BLaER1 treated with 17β-estradiol and CSF1 and Interleukin-3, amounts not matched to agents 10 nM and 100 nM (cell line): ENCODE data around the gene RGL1.

Experiments used
- H3K27ac ChIP-seq, 11 experiments: shearing (Covaris generic); formaldehyde crosslinking; 2 replicates each; pipeline ENCODE4 v1.8.1; 2022
- H3K27me3 ChIP-seq, 11 experiments: shearing (Covaris generic); formaldehyde crosslinking; 2 replicates each; pipeline ENCODE4 v1.8.1; 2022
- H3K36me3 ChIP-seq, 11 experiments: shearing (Covaris generic); formaldehyde crosslinking; 2 replicates each; pipeline ENCODE4 v1.8.1; 2022
- H3K4me1 ChIP-seq, 10 experiments: shearing (Covaris generic); formaldehyde crosslinking; 2 replicates each; pipeline ENCODE4 v1.8.1; 2022
- H3K4me2 ChIP-seq, 11 experiments: shearing (Covaris generic); formaldehyde crosslinking; 2 replicates each; pipeline ENCODE4 v1.8.1; 2022
- H3K4me3 ChIP-seq, 10 experiments: shearing (Covaris generic); formaldehyde crosslinking; 2 replicates each; pipeline ENCODE4 v1.8.1; 2022
- H3K9ac ChIP-seq, 11 experiments: shearing (Covaris generic); formaldehyde crosslinking; 2 replicates each; pipeline ENCODE4 v1.8.1; 2022
- H3K9me3 ChIP-seq, 11 experiments: shearing (Covaris generic); formaldehyde crosslinking; replicated peaks in 1 of 11; 2 replicates each; pipeline ENCODE4 v1.8.1; 2022
- H4K20me1 ChIP-seq, 11 experiments: shearing (Covaris generic); formaldehyde crosslinking; 2 replicates each; pipeline ENCODE4 v1.8.1; 2022
- Cebpa-rat ChIP-seq, 11 experiments: shearing (Covaris generic); IDR thresholded peaks; 2 replicates each; pipeline ENCODE4 v1.8.1; 2022

The RGL1 gene

GRCh38 chr1:183933528-183934179, 128.7 kb downstream of the RGL1 start:
- H4K20me1 ChIP-seq: peaks cover 0 to 27% (median 0%) of the 10 kb centered on the region in 11 experiments; a peak in 4 of 22 replicates
- no peak overlapping the region for H3K4me3 ChIP-seq
- no peak for TF ChIP-seq Cebpa-rat (IDR thresholded peaks at IDR 0.05)
- H3K9me3 ChIP-seq: no peaks in the 10 kb centered on the region
- H3K4me1 ChIP-seq: peaks cover 0 to 76% (median 0%) of the 10 kb centered on the region in 10 experiments; a peak in 6 of 20 replicates
- peaks cover 10 to 27% (median 16%) of the 10 kb centered on the region in 11 experiments; a peak in 21 of 22 replicates for H3K36me3 ChIP-seq
- no peak overlapping the region for H3K4me2 ChIP-seq
- H3K9ac ChIP-seq: no peak overlapping the region
- H3K27ac ChIP-seq: 0 out of 22 replicates have a peak overlapping the region, but pooled peaks of 1 of the 11 experiments have one; percentile 13
- no peaks in the 10 kb centered on the region for H3K27me3 ChIP-seq

DNA sequence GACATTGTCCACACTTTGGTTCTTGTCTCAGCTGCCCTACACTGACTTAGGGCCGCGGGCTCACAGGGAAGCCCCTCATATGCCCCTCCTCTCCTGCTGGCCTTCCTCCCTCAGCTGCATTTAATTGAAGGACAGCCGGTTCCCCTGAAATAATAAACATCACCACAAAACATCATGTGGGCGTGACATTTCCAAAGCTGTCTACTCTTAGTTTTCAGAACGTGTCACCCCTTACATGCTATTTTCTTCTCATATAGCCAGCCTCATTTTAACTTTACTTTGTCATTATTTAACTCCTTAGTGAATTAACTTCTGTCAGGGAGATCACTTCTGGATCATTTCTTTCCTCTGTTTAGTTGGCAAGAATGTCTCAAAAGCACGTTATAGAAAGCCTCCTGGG, 129.4 kb downstream of the RGL1 start:
- TF ChIP-seq Cebpa-rat (IDR thresholded peaks at IDR 0.05): no peak
- peaks cover 0 to 71% (median 0%) of the 10 kb centered on the region in 10 experiments; a peak in 6 of 20 replicates for H3K4me1 ChIP-seq

GRCh38 chr1:183936009-183936408, 131.1 kb downstream of the RGL1 start:
- Histone ChIP-seq H3K27ac (no peak overlapping the region), H3K9me3 (peaks cover 0 to 4% (median 0%) of the 10 kb centered on the region in 11 experiments; a peak in 1 of 22 replicates), H3K4me3 (no peak overlapping the region), H3K4me1 (peaks cover 0 to 56% (median 0%) of the 10 kb centered on the region in 10 experiments; a peak in 8 of 20 replicates), H3K36me3 (peaks cover 0 to 5% (median 0%) of the 10 kb centered on the region in 11 experiments; a peak in 5 of 22 replicates), H3K27me3 (no peaks in the 10 kb centered on the region), H3K9ac (no peak overlapping the region), H4K20me1 (peaks cover 0 to 16% (median 0%) of the 10 kb centered on the region in 11 experiments; a peak in 4 of 22 replicates), H3K4me2 (peak overlapping the region in 2 of 11 experiments; percentile 17 to 40; a peak in 5 of 22 replicates)
- TF ChIP-seq Cebpa-rat (IDR thresholded peaks at IDR 0.05): no peak

More for the DNA sequence above, 129.4 kb downstream of the RGL1 start:
- 0 out of 22 replicates have a peak overlapping the region, but pooled peaks of 1 of the 11 experiments have one; percentile 13 for H3K27ac ChIP-seq
- no peaks in the 10 kb centered on the region for H3K27me3 ChIP-seq
- H4K20me1 ChIP-seq: peaks cover 0 to 20% (median 0%) of the 10 kb centered on the region in 11 experiments; a peak in 4 of 22 replicates
- no peak overlapping the region for H3K4me3 ChIP-seq
- no peak overlapping the region for H3K4me2 ChIP-seq
- no peak overlapping the region for H3K9ac ChIP-seq
- H3K9me3 ChIP-seq: no peaks in the 10 kb centered on the region
- peaks cover 5 to 21% (median 11%) of the 10 kb centered on the region in 11 experiments; a peak in 17 of 22 replicates for H3K36me3 ChIP-seq

- Histone ChIP-seq H3K4me3 (no peak overlapping the region), H3K4me2 (peak overlapping the region in 2 of 11 experiments; percentile 27 to 40; a peak in 3 of 22 replicates), H3K9ac (no peak overlapping the region), H3K27me3 (no peaks in the 10 kb centered on the region), H3K36me3 (no peaks in the 10 kb centered on the region), H3K4me1 (peaks cover 0 to 51% (median 7%) of the 10 kb centered on the region in 10 experiments; a peak in 13 of 20 replicates), H3K9me3 (peaks cover 0 to 7% (median 0%) of the 10 kb centered on the region in 11 experiments; a peak in 1 of 22 replicates), H3K27ac (no peak overlapping the region), H4K20me1 (peaks cover 0 to 13% (median 0%) of the 10 kb centered on the region in 11 experiments; a peak in 3 of 22 replicates)
- no peak for TF ChIP-seq Cebpa-rat (IDR thresholded peaks at IDR 0.05)
Observed at GRCh38 chr1:183936791-183937190, 131.9 kb downstream of the RGL1 start.

DNA sequence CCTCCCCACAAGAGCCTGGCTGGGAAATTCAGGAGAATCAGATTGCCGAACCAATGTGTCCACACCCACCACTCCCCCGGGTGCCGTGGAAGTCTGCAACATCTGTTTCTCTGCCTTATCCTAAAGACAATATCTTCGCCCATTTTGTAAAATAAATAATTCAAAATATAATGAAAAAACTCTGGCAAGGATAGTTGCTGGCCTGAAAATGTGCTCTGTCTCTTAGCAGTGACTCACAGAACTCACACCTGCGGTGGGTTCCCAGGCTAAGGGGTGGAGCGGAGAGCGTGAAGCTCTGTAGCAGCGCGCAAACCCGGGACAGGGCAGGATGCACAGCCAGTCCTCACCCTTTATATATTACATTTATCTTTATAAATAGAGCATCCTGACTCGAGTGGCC, 132.7 kb downstream of the RGL1 start:
- Histone ChIP-seq H3K9ac (no peak overlapping the region), H3K27ac (no peak overlapping the region), H3K27me3 (no peaks in the 10 kb centered on the region), H3K36me3 (no peaks in the 10 kb centered on the region), H3K4me2 (no peak overlapping the region), H4K20me1 (peaks cover 0 to 7% (median 0%) of the 10 kb centered on the region in 11 experiments; a peak in 2 of 22 replicates), H3K9me3 (peaks cover 0 to 7% (median 0%) of the 10 kb centered on the region in 11 experiments; a peak in 1 of 22 replicates), H3K4me1 (peaks cover 3 to 50% (median 14%) of the 10 kb centered on the region in 10 experiments; a peak in 19 of 20 replicates), H3K4me3 (no peak overlapping the region)
- TF ChIP-seq Cebpa-rat (IDR thresholded peaks at IDR 0.05): no peak

DNA sequence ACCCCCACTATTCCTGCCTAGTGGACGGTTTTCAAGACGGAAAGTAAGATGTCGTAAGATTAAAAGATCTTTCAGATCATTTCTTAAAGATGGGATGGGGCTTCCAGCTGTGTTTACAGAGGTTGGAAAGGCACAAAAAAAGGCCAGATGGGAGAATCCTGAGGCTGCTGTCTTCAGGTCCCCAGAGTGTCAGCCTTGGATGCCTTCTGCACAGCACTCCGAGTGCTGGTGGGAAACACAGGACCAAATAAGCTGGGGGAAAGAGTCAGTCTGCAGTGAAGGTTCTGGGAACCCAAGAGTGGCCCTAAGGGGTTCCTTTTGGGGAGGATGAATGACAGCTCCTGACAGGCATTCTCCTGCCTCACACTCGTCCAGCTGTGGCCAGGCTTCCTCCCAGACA, 136.1 kb downstream of the RGL1 start:
- H3K4me1 ChIP-seq: peaks cover 22 to 58% (median 42%) of the 10 kb centered on the region in 10 experiments
- H3K36me3 ChIP-seq: no peaks in the 10 kb centered on the region
- TF ChIP-seq Cebpa-rat (IDR thresholded peaks at IDR 0.05): no peak
- H3K9ac ChIP-seq: no peak overlapping the region
- no peaks in the 10 kb centered on the region for H4K20me1 ChIP-seq
- H3K4me3 ChIP-seq: no peak overlapping the region
- H3K27me3 ChIP-seq: no peaks in the 10 kb centered on the region
- peak overlapping the region in 2 of 11 experiments; percentile 25 to 75; a peak in 3 of 22 replicates for H3K4me2 ChIP-seq
- H3K9me3 ChIP-seq: peaks cover 0 to 7% (median 0%) of the 10 kb centered on the region in 11 experiments; a peak in 1 of 22 replicates
- H3K27ac ChIP-seq: peak overlapping the region in 1 of 11 experiments; percentile 24; a peak in 2 of 22 replicates

DNA sequence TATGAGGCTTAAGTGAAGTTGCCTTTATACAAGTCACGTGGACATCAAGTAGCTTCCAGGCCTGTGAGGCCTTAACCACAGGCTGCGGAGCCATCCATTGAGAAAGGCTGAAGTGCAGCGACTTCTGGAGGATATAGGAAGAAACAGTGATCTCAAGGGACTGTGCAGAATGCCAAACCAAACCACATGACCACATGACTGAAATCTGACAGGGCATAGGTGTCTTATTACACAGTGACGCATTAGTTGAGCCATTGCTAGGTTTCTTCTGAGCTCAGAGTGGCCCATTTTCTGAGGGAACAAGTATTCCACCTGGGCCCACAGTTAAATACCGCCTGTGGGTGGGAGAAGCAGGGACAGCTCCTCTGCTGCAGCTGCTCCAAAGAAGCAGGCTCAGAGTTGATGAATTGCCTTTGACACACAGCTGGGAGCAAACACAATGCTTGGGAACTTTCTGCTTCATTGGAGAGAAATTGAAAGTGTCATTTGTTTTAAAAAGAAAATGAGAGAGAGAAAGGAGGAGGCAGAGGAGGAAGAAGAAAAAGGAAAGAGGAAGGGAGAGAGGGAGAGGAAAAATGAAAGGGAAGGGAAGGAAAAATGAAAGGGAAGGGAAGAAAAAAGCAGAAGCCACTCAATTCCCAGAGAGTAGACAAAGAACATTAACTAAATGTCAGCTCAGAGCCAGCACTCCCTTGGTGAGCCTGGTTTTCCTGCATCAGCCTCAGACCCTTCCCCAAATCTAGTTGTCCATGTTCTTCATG, 138.2 kb downstream of the RGL1 start:
- peaks cover 22 to 51% (median 41%) of the 10 kb centered on the region in 10 experiments for H3K4me1 ChIP-seq
- no peaks in the 10 kb centered on the region for H3K27me3 ChIP-seq
- peaks cover 0 to 8% (median 2%) of the 10 kb centered on the region in 11 experiments; a peak in 9 of 22 replicates for H3K9me3 ChIP-seq
- H3K4me3 ChIP-seq: no peak overlapping the region
- peak overlapping the region; percentile 36 to 77 (median 64); a peak in 20 of 22 replicates for H3K27ac ChIP-seq
- TF ChIP-seq Cebpa-rat (IDR thresholded peaks at IDR 0.05): peak in 8 of 11 experiments; percentile 34 to 89 (median 74); a peak in 12 of 22 replicates
- H4K20me1 ChIP-seq: no peaks in the 10 kb centered on the region
- peak overlapping the region in 8 of 11 experiments; percentile 1 to 58 (median 32); a peak in 12 of 22 replicates for H3K9ac ChIP-seq
- H3K36me3 ChIP-seq: 0 out of 22 replicates have a peak, but pooled peaks cover 0 to 2% (median 0%) of the 10 kb centered on the region in 11 experiments
- H3K4me2 ChIP-seq: peak overlapping the region; percentile 53 to 84 (median 69)
